Measurements from ENCODE around the gene BCAT1. TPM values are rescaled to one million over a fixed set of nuclear protein-coding genes. Genes with fewer than 3 reads are reported as not detected.

BCAT1 gene, protein sequence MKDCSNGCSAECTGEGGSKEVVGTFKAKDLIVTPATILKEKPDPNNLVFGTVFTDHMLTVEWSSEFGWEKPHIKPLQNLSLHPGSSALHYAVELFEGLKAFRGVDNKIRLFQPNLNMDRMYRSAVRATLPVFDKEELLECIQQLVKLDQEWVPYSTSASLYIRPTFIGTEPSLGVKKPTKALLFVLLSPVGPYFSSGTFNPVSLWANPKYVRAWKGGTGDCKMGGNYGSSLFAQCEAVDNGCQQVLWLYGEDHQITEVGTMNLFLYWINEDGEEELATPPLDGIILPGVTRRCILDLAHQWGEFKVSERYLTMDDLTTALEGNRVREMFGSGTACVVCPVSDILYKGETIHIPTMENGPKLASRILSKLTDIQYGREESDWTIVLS
- 0.74 TPM for total RNA-seq (2021; ENCODE audit: unreplicated experiment)
- polyA plus RNA-seq (2012): not detected in 2 replicates
- percentile 13 among the genes with signal in this experiment for Bru-seq, nascent RNA
- percentile 7 among the genes with signal in this experiment for BruChase-seq, experiment 1, labeled RNA remaining after a 6-hour chase
- percentile 6 among the genes with signal in this experiment for BruChase-seq, experiment 2, labeled RNA remaining after a 2-hour chase
- long read RNA-seq: 0 reads

DNA sequence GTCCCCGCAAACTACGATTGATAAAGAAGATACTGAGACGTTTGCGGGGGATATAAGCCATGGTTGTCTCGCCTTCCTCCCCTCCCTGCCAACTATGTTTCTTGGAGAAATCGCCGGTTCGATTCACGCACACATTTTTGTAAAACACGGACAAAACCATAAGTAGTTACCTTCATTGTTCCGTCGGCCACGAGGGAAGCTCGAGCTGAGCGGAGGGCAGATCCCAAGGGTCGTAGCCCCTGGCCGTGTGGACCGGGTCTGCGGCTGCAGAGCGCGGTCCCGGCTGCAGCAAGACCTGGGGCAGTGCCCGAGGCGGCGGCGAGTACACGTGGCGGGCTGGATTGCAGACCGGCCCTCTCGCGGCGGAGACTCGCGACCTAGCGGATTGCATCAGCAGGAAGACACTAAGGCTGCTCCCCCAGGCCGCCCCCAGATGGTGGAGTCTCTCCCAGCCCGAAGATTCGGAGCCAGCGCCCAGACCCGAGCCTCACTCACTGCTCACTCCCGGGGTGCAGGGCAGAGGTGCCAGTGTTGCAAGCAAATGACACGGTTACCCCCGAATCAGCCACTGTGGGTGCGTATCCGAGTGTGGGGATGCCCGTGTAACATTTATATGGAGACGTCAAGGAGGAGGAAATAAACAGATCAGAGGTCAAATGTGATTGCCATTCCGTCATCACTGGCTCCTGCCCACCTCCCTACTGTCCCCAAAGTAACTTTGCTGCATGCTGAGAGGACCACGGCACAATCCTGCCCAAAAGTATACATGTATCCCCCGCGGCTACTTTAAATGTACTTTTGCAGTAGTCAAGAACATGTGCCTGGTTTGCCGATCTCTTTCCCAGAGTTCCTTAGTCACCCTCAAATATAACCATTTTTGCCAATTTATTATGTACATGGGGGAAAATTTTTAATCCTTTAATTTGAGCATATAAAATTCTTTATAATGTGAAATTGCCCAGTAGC lies at the start of gene BCAT1:
Gene BCAT1 (minus strand): TSS at position 345 of the 966 bp plus-strand sequence. CDS start 169 bp downstream, at position 176.
- intact Hi-C loops (cut with micrococcal nuclease): no loop called here
- H4K20me1 ChIP-seq (ENCODE audit: insufficient read depth): no peaks in the 10 kb centered on the region
- H2AFZ ChIP-seq (ENCODE audit: low read depth, low read length, poor library complexity, severe bottlenecking): no peak within 1 kb of the TSS
- H3K4me2 ChIP-seq (ENCODE audit: low read length): no peak within 1 kb of the TSS
- no peak within 1 kb of the TSS for H3K4me3 ChIP-seq (replicated peaks in 1 of 2; ENCODE audit: low read depth in 1 of 2, low read length in 2 of 2)
- DNase-seq (ENCODE audit: low read depth, low spot score): no peak
- ChIA-PET RAD21 (ENCODE audit: low non-redundant PET in 1 of 2, low total read pairs in 2 of 2, uncharacterized antibody in 2 of 2, unreplicated experiment in 2 of 2) (no interaction called here), CTCF (no interaction called here), POLR2A (no interaction called here)
- H3K9me2 ChIP-seq (ENCODE audit: insufficient read depth): no peaks in the 10 kb centered on the region
- no peak within 1 kb of the TSS for H3K27ac ChIP-seq (ENCODE audit: low read depth, low read length)
- ATAC-seq: no peak
- H3K9me3 ChIP-seq (ENCODE audit: control insufficient read depth in 1 of 2, insufficient read depth in 1 of 2, low read depth in 1 of 2, low read length in 2 of 2): no peaks in the 10 kb centered on the region
- no peaks in the 10 kb centered on the region for H3K79me2 ChIP-seq (ENCODE audit: insufficient read depth, low read length)
- TF ChIP-seq ZNF274 (IDR thresholded peaks at IDR 0.05; ENCODE audit: low read depth, low read length) (no peak), CTCF (IDR thresholded peaks at IDR 0.05 in 2 of 3, conservative IDR thresholded peaks at IDR 0.05 in 1 of 3; ENCODE audit: borderline replicate concordance in 1 of 3, insufficient read depth in 1 of 3, low read depth in 2 of 3, low read length in 2 of 3) (no peak), EZH2 (IDR thresholded peaks at IDR 0.05) (no peak), POLR2AphosphoS5 (IDR thresholded peaks at IDR 0.05; ENCODE audit: low read depth, low read length) (no peak), EZH2phosphoT487 (IDR thresholded peaks at IDR 0.05; ENCODE audit: borderline replicate concordance) (no peak), SIN3A (IDR thresholded peaks at IDR 0.05; ENCODE audit: low read depth) (no peak), EGR1 (IDR thresholded peaks at IDR 0.05; ENCODE audit: low read depth) (no peak), YY1 (IDR thresholded peaks at IDR 0.05; ENCODE audit: extremely low read depth, insufficient replicate concordance, low read depth, low read length) (no peak), SRF (IDR thresholded peaks at IDR 0.05; ENCODE audit: low read depth) (no peak), ZFX (IDR thresholded peaks at IDR 0.05) (no peak), JUND (IDR thresholded peaks at IDR 0.05) (no peak), FOSL1 (IDR thresholded peaks at IDR 0.05; ENCODE audit: low read depth) (no peak)
- TF ChIP-seq, protein P1, sequence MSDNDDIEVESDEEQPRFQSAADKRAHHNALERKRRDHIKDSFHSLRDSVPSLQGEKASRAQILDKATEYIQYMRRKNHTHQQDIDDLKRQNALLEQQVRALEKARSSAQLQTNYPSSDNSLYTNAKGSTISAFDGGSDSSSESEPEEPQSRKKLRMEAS (IDR thresholded peaks at IDR 0.05): no peak
- H3K4me1 ChIP-seq (ENCODE audit: control insufficient read depth in 1 of 2, insufficient read depth in 2 of 2, low read length in 2 of 2): no peaks in the 10 kb centered on the region
- no peak within 1 kb of the TSS for H3K9ac ChIP-seq (ENCODE audit: low read length)
- no TSS peak for BruUV-seq (replicated peaks)
- no peaks in the 10 kb centered on the region for H3K27me3 ChIP-seq (ENCODE audit: insufficient read depth, low read length)
- H3K36me3 ChIP-seq (ENCODE audit: control insufficient read depth in 1 of 2, insufficient read depth in 2 of 2, low read length in 2 of 2): no peaks in the 10 kb centered on the region

Measured in HCT116 (cell line).